Astrocyte (in vitro differentiated cells and primary cell): ENCODE results near the gene CDKN2AIP. TPM values are rescaled to one million over a fixed set of nuclear protein-coding genes. Genes with fewer than 3 reads are reported as not detected.
A peak's percentile ranks its signal among the peaks of the same experiment; 100 is the strongest.

Experiments used
- DNase-seq: peaks from one replicate; pipeline ENCODE4 v3.0.0-alpha.2; 2010; ENCODE audit warnings: low read depth
- FAIRE-seq: peaks from 2 replicates; lab custom pipeline; 2011; peaks lifted over from hg19 to GRCh38; lab: Jason Lieb, UNC
- H2AFZ ChIP-seq: 2 replicates; pipeline ENCODE4 v1.6.0; 2012; ENCODE audit warnings: low read depth, low read length, inconsistent platforms
- H3K27ac ChIP-seq: 2 replicates; pipeline ENCODE4 v1.5.1; 2011; ENCODE audit warnings: low read depth, low read length, inconsistent platforms
- H3K27me3 ChIP-seq: 2 replicates; pipeline ENCODE4 v1.6.0; 2011; ENCODE audit warnings: low read length, inconsistent platforms; ENCODE audit not compliant: insufficient read depth
- H3K36me3 ChIP-seq: 2 replicates; pipeline ENCODE4 v1.5.1; 2011; ENCODE audit warnings: low read length, inconsistent platforms; ENCODE audit not compliant: insufficient read depth
- H3K4me1 ChIP-seq: 2 replicates; pipeline ENCODE4 v1.5.1; 2011; ENCODE audit warnings: low read length, inconsistent platforms; ENCODE audit not compliant: insufficient read depth
- H3K4me2 ChIP-seq: 2 replicates; pipeline ENCODE4 v1.6.0; 2012; ENCODE audit warnings: low read length, inconsistent platforms
- H3K4me3 ChIP-seq: 2 replicates; pipeline ENCODE4 v1.5.1; 2011; ENCODE audit warnings: low read depth, mild to moderate bottlenecking, low read length, inconsistent platforms; ENCODE audit not compliant: insufficient read depth
- H3K79me2 ChIP-seq: 2 replicates; pipeline ENCODE4 v1.6.0; 2012; ENCODE audit warnings: mild to moderate bottlenecking, low read length, inconsistent platforms; ENCODE audit not compliant: insufficient read depth
- H3K9ac ChIP-seq: 2 replicates; pipeline ENCODE4 v1.6.0; 2012; ENCODE audit warnings: mild to moderate bottlenecking, low read length, inconsistent platforms
- H3K9me3 ChIP-seq: 2 replicates; pipeline ENCODE4 v1.5.1; 2012; ENCODE audit warnings: low read depth, mild to moderate bottlenecking, low read length, inconsistent platforms; ENCODE audit not compliant: insufficient read depth
- H4K20me1 ChIP-seq: 2 replicates; pipeline ENCODE4 v1.6.0; 2012; ENCODE audit warnings: low read length, inconsistent platforms; ENCODE audit not compliant: insufficient read depth
- H3K27ac Mint-ChIP-seq: one replicate; pipeline ENCODE4 v1.8.0; 2021; ENCODE audit warnings: mild to moderate bottlenecking, mixed read lengths; ENCODE audit not compliant: unreplicated experiment
- H3K27me3 Mint-ChIP-seq: one replicate; pipeline ENCODE4 v1.8.0; 2021; ENCODE audit warnings: low read depth, mixed read lengths; ENCODE audit not compliant: unreplicated experiment
- H3K36me3 Mint-ChIP-seq: one replicate; pipeline ENCODE4 v1.8.0; 2021; ENCODE audit warnings: low read depth, mixed read lengths; ENCODE audit not compliant: unreplicated experiment
- H3K4me1 Mint-ChIP-seq: one replicate; pipeline ENCODE4 v1.8.0; 2021; ENCODE audit warnings: low read depth, mixed read lengths; ENCODE audit not compliant: unreplicated experiment
- H3K4me3 Mint-ChIP-seq: one replicate; pipeline ENCODE4 v1.8.0; 2021; ENCODE audit warnings: mild to moderate bottlenecking, moderate library complexity, mixed read lengths; ENCODE audit not compliant: unreplicated experiment
- H3K9me3 Mint-ChIP-seq: one replicate; pipeline ENCODE4 v1.8.0; 2021; ENCODE audit warnings: mild to moderate bottlenecking, mixed read lengths; ENCODE audit not compliant: unreplicated experiment
- EZH2 ChIP-seq: IDR thresholded peaks from 2 replicates; pipeline ENCODE4 v1.6.1; 2012; ENCODE audit warnings: mild to moderate bottlenecking, low read length, inconsistent platforms; ENCODE audit not compliant: insufficient read depth
- total RNA-seq: library from RNA; stranded (reverse); gene quantifications from 2 replicates; pipeline ENCODE4 v1.2.1, GENCODE V29; 2021
- TF ChIP-seq, protein P1 (sequence below): IDR thresholded peaks from 2 replicates; pipeline ENCODE4 v1.5.1; 2011; ENCODE audit warnings: low read depth, mild to moderate bottlenecking, inconsistent platforms, low read length, moderate library complexity; ENCODE audit not compliant: insufficient read depth

CDKN2AIP gene
- total RNA-seq, 1 donor from 2014 or later = 11.6 TPM

DNA sequence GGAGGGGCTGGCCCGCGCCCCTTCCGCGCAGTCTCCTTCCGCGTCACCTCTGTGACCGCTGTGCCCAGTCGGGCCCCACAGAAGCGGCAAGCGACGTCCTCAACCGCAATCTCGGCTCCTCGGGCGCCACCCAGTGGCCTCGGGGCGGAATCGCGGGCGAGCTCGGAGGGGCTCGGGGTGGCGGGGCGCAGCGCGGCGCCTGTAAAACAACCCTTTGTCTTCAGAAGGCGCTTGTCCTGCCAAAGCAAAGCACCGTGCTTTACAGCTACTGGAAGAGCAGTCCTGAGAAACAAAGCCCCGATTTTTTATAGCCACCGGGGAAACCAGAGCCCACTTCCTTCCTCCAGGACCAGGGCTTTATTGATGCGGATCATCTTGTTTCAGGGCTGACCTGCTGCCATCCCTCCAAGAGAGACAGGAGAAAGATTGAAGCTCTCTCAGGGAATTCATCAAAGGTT is 37.3 kb upstream of the CDKN2AIP start:
- H3K36me3 Mint-ChIP-seq = peaks cover 2% of the 10 kb centered on the region
- H3K9ac ChIP-seq = peak overlapping the region; percentile 76
- H3K36me3 ChIP-seq = no peaks in the 10 kb centered on the region
- peak overlapping the region; percentile 62 for H2AFZ ChIP-seq
- no peaks in the 10 kb centered on the region for H3K79me2 ChIP-seq
- peak overlapping the region; percentile 14 for H3K27ac ChIP-seq
- H3K27me3 Mint-ChIP-seq = peaks cover 15% of the 10 kb centered on the region
- H3K4me2 ChIP-seq = peak overlapping the region; percentile 83
- DNase-seq (peak; percentile 56), FAIRE-seq (no peak)
- H3K4me1 Mint-ChIP-seq = no peaks in the 10 kb centered on the region
- no peaks in the 10 kb centered on the region for H3K9me3 ChIP-seq
- peak overlapping the region; percentile 76 for H3K4me3 Mint-ChIP-seq
- no peak overlapping the region for H3K27ac Mint-ChIP-seq
- H3K4me1 ChIP-seq = peaks cover 6% of the 10 kb centered on the region
- TF ChIP-seq, protein P1, sequence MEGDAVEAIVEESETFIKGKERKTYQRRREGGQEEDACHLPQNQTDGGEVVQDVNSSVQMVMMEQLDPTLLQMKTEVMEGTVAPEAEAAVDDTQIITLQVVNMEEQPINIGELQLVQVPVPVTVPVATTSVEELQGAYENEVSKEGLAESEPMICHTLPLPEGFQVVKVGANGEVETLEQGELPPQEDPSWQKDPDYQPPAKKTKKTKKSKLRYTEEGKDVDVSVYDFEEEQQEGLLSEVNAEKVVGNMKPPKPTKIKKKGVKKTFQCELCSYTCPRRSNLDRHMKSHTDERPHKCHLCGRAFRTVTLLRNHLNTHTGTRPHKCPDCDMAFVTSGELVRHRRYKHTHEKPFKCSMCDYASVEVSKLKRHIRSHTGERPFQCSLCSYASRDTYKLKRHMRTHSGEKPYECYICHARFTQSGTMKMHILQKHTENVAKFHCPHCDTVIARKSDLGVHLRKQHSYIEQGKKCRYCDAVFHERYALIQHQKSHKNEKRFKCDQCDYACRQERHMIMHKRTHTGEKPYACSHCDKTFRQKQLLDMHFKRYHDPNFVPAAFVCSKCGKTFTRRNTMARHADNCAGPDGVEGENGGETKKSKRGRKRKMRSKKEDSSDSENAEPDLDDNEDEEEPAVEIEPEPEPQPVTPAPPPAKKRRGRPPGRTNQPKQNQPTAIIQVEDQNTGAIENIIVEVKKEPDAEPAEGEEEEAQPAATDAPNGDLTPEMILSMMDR = peak; percentile 69
- TF ChIP-seq EZH2 = no peak
- no peaks in the 10 kb centered on the region for H3K9me3 Mint-ChIP-seq
- no peaks in the 10 kb centered on the region for H4K20me1 ChIP-seq
- peak overlapping the region; percentile 59 for H3K4me3 ChIP-seq
- no peaks in the 10 kb centered on the region for H3K27me3 ChIP-seq

GRCh38 chr4:183407635-183408464 is 36.6 kb upstream of the CDKN2AIP start:
- Histone ChIP-seq H3K9ac (peak overlapping the region; percentile 76), H4K20me1 (no peaks in the 10 kb centered on the region), H3K9me3 (no peaks in the 10 kb centered on the region), H2AFZ (peak overlapping the region; percentile 62), H3K4me1 (peaks cover 1% of the 10 kb centered on the region), H3K27me3 (no peaks in the 10 kb centered on the region), H3K36me3 (no peaks in the 10 kb centered on the region), H3K4me2 (peak overlapping the region; percentile 83), H3K27ac (peak overlapping the region; percentile 14), H3K4me3 (peak overlapping the region; percentile 59), H3K79me2 (no peaks in the 10 kb centered on the region)
- Mint-ChIP-seq H3K27me3 (peaks cover 15% of the 10 kb centered on the region), H3K4me1 (no peaks in the 10 kb centered on the region), H3K27ac (peak overlapping the region; percentile 6), H3K9me3 (no peaks in the 10 kb centered on the region), H3K4me3 (peak overlapping the region; percentile 76), H3K36me3 (peaks cover 2% of the 10 kb centered on the region)
- FAIRE-seq (no peak), DNase-seq (no peak)
- TF ChIP-seq EZH2 = no peak
- TF ChIP-seq, protein P1 = no peak

GRCh38 chr4:183408796-183409195 is 35.6 kb upstream of the CDKN2AIP start:
- FAIRE-seq (no peak), DNase-seq (no peak)
- TF ChIP-seq EZH2 = no peak
- TF ChIP-seq, protein P1 = no peak
- Mint-ChIP-seq H3K36me3 (peaks cover 2% of the 10 kb centered on the region), H3K4me1 (no peaks in the 10 kb centered on the region), H3K9me3 (no peaks in the 10 kb centered on the region), H3K27me3 (peaks cover 19% of the 10 kb centered on the region), H3K27ac (no peak overlapping the region), H3K4me3 (no peak overlapping the region)
- Histone ChIP-seq H3K4me1 (no peaks in the 10 kb centered on the region), H3K9ac (no peak overlapping the region), H3K36me3 (no peaks in the 10 kb centered on the region), H4K20me1 (no peaks in the 10 kb centered on the region), H3K4me3 (no peak overlapping the region), H3K4me2 (no peak overlapping the region), H3K27ac (no peak overlapping the region), H3K9me3 (no peaks in the 10 kb centered on the region), H3K27me3 (no peaks in the 10 kb centered on the region), H3K79me2 (no peaks in the 10 kb centered on the region), H2AFZ (no peak overlapping the region)
